Measurements from ENCODE around the gene SLC3A2. TPM values are rescaled to one million over a fixed set of nuclear protein-coding genes. Genes with fewer than 3 reads are reported as not detected.

The SLC3A2 gene
- total RNA-seq: 100 to 1,000 TPM; 147 to 214 (median 171) TPM

DNA sequence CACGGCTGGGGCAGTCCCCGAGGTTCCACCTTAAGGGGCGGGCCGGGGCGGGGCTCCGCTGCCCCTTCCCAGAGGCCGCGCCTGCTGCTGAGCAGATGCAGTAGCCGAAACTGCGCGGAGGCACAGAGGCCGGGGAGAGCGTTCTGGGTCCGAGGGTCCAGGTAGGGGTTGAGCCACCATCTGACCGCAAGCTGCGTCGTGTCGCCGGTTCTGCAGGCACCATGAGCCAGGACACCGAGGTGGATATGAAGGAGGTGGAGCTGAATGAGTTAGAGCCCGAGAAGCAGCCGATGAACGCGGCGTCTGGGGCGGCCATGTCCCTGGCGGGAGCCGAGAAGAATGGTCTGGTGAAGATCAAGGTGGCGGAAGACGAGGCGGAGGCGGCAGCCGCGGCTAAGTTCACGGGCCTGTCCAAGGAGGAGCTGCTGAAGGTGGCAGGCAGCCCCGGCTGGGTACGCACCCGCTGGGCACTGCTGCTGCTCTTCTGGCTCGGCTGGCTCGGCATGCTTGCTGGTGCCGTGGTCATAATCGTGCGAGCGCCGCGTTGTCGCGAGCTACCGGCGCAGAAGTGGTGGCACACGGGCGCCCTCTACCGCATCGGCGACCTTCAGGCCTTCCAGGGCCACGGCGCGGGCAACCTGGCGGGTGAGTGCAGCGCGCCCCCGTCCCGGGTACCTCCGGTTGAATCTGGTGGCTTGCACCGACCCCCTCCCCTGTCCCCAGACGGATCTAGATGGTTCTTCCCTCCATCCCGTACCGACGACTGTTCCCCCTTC is at the start of gene SLC3A2:
SLC3A2 (plus strand) TSS at position 94 of the 776 bp plus-strand sequence; CDS start at position 222, 128 bp downstream.
- intact Hi-C loops (cut with DNase I; ENCODE audit: low total_unique reads): no loop called here
- peak within 1 kb of the TSS; percentile 97 to 100 for H3K27ac ChIP-seq
- TF ChIP-seq, protein P1, sequence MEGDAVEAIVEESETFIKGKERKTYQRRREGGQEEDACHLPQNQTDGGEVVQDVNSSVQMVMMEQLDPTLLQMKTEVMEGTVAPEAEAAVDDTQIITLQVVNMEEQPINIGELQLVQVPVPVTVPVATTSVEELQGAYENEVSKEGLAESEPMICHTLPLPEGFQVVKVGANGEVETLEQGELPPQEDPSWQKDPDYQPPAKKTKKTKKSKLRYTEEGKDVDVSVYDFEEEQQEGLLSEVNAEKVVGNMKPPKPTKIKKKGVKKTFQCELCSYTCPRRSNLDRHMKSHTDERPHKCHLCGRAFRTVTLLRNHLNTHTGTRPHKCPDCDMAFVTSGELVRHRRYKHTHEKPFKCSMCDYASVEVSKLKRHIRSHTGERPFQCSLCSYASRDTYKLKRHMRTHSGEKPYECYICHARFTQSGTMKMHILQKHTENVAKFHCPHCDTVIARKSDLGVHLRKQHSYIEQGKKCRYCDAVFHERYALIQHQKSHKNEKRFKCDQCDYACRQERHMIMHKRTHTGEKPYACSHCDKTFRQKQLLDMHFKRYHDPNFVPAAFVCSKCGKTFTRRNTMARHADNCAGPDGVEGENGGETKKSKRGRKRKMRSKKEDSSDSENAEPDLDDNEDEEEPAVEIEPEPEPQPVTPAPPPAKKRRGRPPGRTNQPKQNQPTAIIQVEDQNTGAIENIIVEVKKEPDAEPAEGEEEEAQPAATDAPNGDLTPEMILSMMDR (IDR thresholded peaks at IDR 0.05): peak; percentile 36 to 66 (median 62)
- TF ChIP-seq POLR2A (IDR thresholded peaks at IDR 0.05) (peak; percentile 99), POLR2AphosphoS5 (IDR thresholded peaks at IDR 0.05) (peak; percentile 96 to 98 (median 97))
- peak; percentile 92 to 94 for DNase-seq (ENCODE audit: low spot score in 2 of 2)
- H3K27me3 ChIP-seq: no peaks in the 10 kb centered on the region
- H3K9me3 ChIP-seq: no peaks in the 10 kb centered on the region
- peak within 1 kb of the TSS; percentile 68 to 99 (median 92) for H3K4me3 ChIP-seq
- peaks cover 3 to 29% of the 10 kb centered on the region in 2 donors for H3K4me1 ChIP-seq
- peaks cover 4% of the 10 kb centered on the region for H3K36me3 ChIP-seq

DNA sequence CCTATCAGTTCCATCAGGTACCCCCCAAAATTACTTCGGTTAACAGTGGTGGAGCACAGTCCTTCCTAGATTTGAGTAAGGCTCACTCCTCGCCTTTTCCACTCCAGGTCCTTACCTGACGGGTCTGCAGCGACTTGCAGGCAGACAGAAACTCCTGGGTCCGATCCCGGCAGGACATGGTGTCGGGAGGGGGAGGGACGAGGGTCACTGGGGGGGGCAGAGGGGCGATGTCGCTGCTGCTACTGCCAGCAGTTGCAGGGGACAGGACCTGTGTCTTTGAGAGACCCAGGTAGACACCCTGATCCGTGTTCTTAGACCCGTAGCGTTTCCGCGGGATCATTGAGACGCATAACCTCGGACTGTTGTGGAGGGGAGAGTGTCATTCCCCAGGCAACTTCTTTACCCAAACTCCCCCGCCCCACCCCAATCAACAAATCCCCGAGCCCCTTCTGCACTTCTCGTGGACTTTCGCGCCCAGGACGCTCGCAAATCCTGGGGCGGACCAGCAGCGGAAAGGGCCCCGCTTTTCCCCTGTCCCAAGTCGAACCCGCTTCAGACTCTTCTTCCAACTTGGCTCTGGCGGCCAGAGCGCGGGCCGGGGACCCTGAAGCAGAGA is 49.7 kb upstream of the SLC3A2 start:
- DNase-seq (ENCODE audit: low spot score in 2 of 2): no peak
- Histone ChIP-seq H3K9me3 (no peaks in the 10 kb centered on the region), H3K4me1 (peaks cover 4 to 6% of the 10 kb centered on the region in 2 donors), H3K4me3 (peak overlapping the region; percentile 74 to 92 (median 88)), H3K27me3 (no peaks in the 10 kb centered on the region), H3K27ac (peak overlapping the region; percentile 98), H3K36me3 (no peaks in the 10 kb centered on the region)
- no peak for TF ChIP-seq POLR2AphosphoS5 (IDR thresholded peaks at IDR 0.05)
- TF ChIP-seq, protein P1 (IDR thresholded peaks at IDR 0.05): no peak
- TF ChIP-seq POLR2A (IDR thresholded peaks at IDR 0.05): no peak
- intact Hi-C loops (cut with DNase I; ENCODE audit: low total_unique reads): loop anchor here (10.0 kb wide), 1 partner anchor 46 kb away; the partner anchor contains the start of gene TMEM179B

DNA sequence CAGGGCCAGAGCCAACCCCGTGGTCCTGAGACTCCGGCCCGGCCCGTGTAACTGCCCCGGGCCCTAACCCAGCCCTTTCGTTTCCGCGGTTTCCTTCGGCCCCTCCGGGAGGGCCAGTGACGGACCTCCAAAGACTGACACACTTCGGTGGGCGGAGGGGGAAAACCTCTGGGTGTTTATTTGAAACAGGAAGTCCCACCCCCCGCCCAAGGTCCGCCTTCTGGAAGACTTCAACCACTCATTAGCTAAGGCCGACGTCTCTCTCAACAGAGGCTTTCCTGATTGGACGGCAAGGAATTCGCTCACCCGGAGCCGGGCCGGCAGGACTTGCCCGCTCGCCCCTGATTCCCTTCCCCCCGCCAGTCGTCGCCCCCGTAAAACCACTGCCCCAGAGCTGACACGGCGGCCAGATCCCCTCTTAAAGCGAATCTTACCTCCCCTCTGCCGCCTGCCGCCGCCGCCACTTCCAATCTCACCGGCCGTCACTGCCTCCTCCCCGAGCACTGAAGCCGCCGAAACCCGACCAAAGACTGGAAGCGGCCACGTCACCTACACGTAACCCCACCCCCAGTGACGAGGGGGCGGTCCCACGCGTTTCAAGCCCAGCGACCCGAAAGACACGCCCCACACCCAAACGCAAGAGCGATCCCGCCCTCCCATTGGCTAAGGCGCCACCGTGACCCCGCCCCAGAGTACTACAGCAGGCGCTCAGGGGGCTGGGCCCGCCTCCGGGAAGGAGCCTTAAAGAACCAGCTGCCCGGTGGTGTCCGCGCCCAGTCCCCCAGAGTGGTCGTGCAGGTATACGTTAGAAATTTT is 49.0 kb upstream of the SLC3A2 start, which contains the start of gene STX5:
STX5 (minus strand) TSS at position 532 of the 816 bp plus-strand sequence. CDS start 808 bp downstream, outside the sequence.
- Histone ChIP-seq H3K36me3 (no peaks in the 10 kb centered on the region), H3K27ac (peak within 1 kb of the TSS; percentile 98), H3K9me3 (no peaks in the 10 kb centered on the region), H3K4me3 (peak within 1 kb of the TSS; percentile 74 to 92 (median 88)), H3K27me3 (no peaks in the 10 kb centered on the region), H3K4me1 (peaks cover 4 to 6% of the 10 kb centered on the region in 2 donors)
- DNase-seq (ENCODE audit: low spot score in 2 of 2): peak; percentile 100
- TF ChIP-seq POLR2A (IDR thresholded peaks at IDR 0.05) (peak; percentile 92), POLR2AphosphoS5 (IDR thresholded peaks at IDR 0.05) (peak; percentile 69 to 98 (median 82))
- TF ChIP-seq, protein P1 (IDR thresholded peaks at IDR 0.05): no peak
- intact Hi-C loops (cut with DNase I; ENCODE audit: low total_unique reads): loop anchor here (10.0 kb wide), 1 partner anchor 47 kb away; the partner anchor contains the start of gene TMEM179B

DNA sequence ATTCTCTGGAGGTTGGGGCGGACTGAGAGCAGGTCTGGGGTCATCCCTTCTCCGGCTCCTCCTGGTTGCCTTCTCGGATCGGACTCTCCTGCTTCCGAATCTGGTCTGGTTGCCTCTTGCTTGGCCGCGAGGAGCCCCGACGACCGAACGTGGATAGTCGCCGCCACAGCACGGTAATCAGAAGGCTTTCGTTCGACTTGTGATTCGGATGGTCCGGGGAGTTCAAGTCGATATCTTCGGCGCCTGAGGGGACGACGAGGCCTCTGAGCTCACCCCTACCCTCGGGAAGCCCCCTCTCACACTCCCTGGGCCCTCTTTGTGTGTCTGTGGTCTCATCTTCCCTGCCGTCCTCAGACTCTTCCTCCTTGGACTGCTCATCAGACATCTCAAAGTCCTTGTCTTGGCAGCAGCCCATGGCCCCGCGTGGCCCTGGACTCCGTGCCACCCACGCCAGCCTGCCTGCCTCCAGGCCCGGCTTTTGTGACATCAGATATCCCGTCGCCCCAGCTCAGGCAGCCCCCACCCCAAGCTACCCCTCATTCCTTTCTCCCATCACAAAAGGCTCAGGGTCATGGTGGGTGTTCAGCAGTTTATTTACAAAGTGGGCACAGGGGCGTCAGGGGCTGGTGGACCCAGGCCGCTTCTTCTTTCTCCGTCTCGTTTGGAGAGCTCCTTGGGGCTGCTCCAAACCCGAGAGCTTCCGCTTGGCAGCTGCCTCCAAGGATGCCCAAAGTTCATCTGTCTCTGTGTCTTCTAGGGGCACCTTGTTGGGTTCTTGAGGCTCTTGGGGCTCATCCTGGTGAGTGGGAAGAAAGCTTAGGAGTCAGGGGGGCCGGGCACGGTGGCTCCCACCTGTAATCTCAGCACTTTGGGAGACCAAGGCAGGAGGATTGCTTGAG is 48.1 kb upstream of the SLC3A2 start, which contains the start of gene TEX54:
TEX54 (minus strand) TSS at position 506 of the 899 bp plus-strand sequence.
- no peaks in the 10 kb centered on the region for H3K9me3 ChIP-seq
- peak within 1 kb of the TSS; percentile 74 to 92 (median 88) for H3K4me3 ChIP-seq
- TF ChIP-seq POLR2A (IDR thresholded peaks at IDR 0.05): no peak
- TF ChIP-seq, protein P1 (IDR thresholded peaks at IDR 0.05): no peak
- no peak for TF ChIP-seq POLR2AphosphoS5 (IDR thresholded peaks at IDR 0.05)
- intact Hi-C loops (cut with DNase I; ENCODE audit: low total_unique reads): loop anchor here (10.0 kb wide), 1 partner anchor 48 kb away; the partner anchor contains the start of gene TMEM179B
- H3K4me1 ChIP-seq: peaks cover 4 to 6% of the 10 kb centered on the region in 2 donors
- H3K27ac ChIP-seq: peak within 1 kb of the TSS; percentile 98
- no peaks in the 10 kb centered on the region for H3K36me3 ChIP-seq
- no peaks in the 10 kb centered on the region for H3K27me3 ChIP-seq
- DNase-seq (ENCODE audit: low spot score in 2 of 2): peak; percentile 59 to 64

Measured in breast epithelium (tissue), 4 donors.